Neural cell (in vitro differentiated cells): ENCODE data around the gene GH1. TPM values are rescaled to one million over a fixed set of nuclear protein-coding genes. Genes with fewer than 3 reads are reported as not detected.
A peak's percentile ranks its signal among the peaks of the same experiment; 100 is the strongest.

Experiments
- H2AFZ ChIP-seq: fragments of 200-600, 300-800 bp; sonication (generic), shearing (Covaris generic); 2 replicates; pipeline ENCODE4 v1.6.0; 2014; ENCODE audit warnings: low read depth, mild to moderate bottlenecking, antibody characterized with exemption, low read length, moderate library complexity
- H3F3A ChIP-seq: fragments of 200-600 bp; shearing (Covaris generic); 2 replicates; pipeline ENCODE4 v1.6.1; 2016; ENCODE audit warnings: mild to moderate bottlenecking, moderate library complexity, mixed read lengths, antibody characterized with exemption, low read length; ENCODE audit not compliant: insufficient read depth, poor library complexity, severe bottlenecking
- H3K27ac ChIP-seq: fragments of 200-600, 300-800 bp; sonication (generic), shearing (Covaris generic); 2 replicates; pipeline ENCODE4 v1.5.1; 2014; ENCODE audit warnings: mild to moderate bottlenecking, low read length, moderate library complexity
- H3K27me3 ChIP-seq: fragments of 300-800, 200-600 bp; sonication (generic), shearing (Covaris generic); 2 replicates; pipeline ENCODE4 v1.6.0; 2014; ENCODE audit warnings: mild to moderate bottlenecking, low read depth, low read length, moderate library complexity; ENCODE audit not compliant: insufficient read depth
- H3K36me3 ChIP-seq: fragments of 300-800, 200-600 bp; sonication (generic), shearing (Covaris generic); 2 replicates; pipeline ENCODE4 v1.5.1; 2014; ENCODE audit warnings: mild to moderate bottlenecking, antibody characterized with exemption, low read length, moderate library complexity; ENCODE audit not compliant: insufficient read depth
- H3K4me2 ChIP-seq: fragments of 300-800, 200-600 bp; sonication (generic), shearing (Covaris generic); 2 replicates; pipeline ENCODE4 v1.6.0; 2014; ENCODE audit warnings: mild to moderate bottlenecking, low read length
- H3K4me3 ChIP-seq: fragments of 300-800, 200-600 bp; sonication (generic), shearing (Covaris generic); 2 replicates; pipeline ENCODE4 v1.5.1; 2014; ENCODE audit warnings: mild to moderate bottlenecking, low read length, moderate library complexity
- H3K79me2 ChIP-seq: fragments of 200-600 bp; shearing (Covaris generic); replicated peaks from 2 replicates; pipeline ENCODE4 v1.6.0; 2014; ENCODE audit warnings: mild to moderate bottlenecking, low read length, moderate library complexity; ENCODE audit not compliant: insufficient read depth
- H3K9ac ChIP-seq: fragments of 300-800, 200-600 bp; sonication (generic), shearing (Covaris generic); 2 replicates; pipeline ENCODE4 v1.6.1; 2016; ENCODE audit warnings: mild to moderate bottlenecking, low read length, mixed read lengths
- H3K9me2 ChIP-seq: fragments of 200-600 bp; shearing (Covaris generic); 2 replicates; pipeline ENCODE4 v1.6.1; 2016; ENCODE audit warnings: mild to moderate bottlenecking, low read length, mixed read lengths; ENCODE audit not compliant: insufficient read depth
- H3K9me3 ChIP-seq: fragments of 200-600, 300-800 bp; sonication (generic), shearing (Covaris generic); 2 replicates; pipeline ENCODE4 v1.6.1; 2016; ENCODE audit warnings: mild to moderate bottlenecking, mixed run types, low read length, moderate library complexity, mixed read lengths
- H4K20me1 ChIP-seq: fragments of 200-600 bp; shearing (Covaris generic); 2 replicates; pipeline ENCODE4 v1.6.1; 2016; ENCODE audit warnings: mild to moderate bottlenecking, mixed run types; ENCODE audit not compliant: insufficient read depth
- EP300 ChIP-seq: fragments of 450-650 bp; conservative IDR thresholded peaks from 2 replicates; pipeline ENCODE4 v1.6.1; 2014; ENCODE audit warnings: antibody characterized with exemption, mild to moderate bottlenecking, moderate library complexity; ENCODE audit not compliant: poor library complexity, severe bottlenecking
- EZH2 ChIP-seq: fragments of 200-600, 300-800 bp; shearing (Covaris generic), sonication (generic); IDR thresholded peaks from 2 replicates; pipeline ENCODE4 v1.6.1; 2014; ENCODE audit warnings: antibody characterized with exemption, low read length, borderline replicate concordance, mild to moderate bottlenecking; ENCODE audit not compliant: insufficient read depth, poor library complexity, severe bottlenecking
- MXI1 ChIP-seq: fragments of 450-650 bp; conservative IDR thresholded peaks from 2 replicates; pipeline ENCODE4 v1.6.1; 2014; ENCODE audit warnings: antibody characterized with exemption, mild to moderate bottlenecking; ENCODE audit not compliant: poor library complexity, severe bottlenecking
- POLR2AphosphoS5 ChIP-seq: IDR thresholded peaks from 2 replicates; pipeline ENCODE4 v1.6.1; 2012
- RAD21 ChIP-seq: fragments of 450-650 bp; conservative IDR thresholded peaks from 2 replicates; pipeline ENCODE4 v1.6.1; 2014; ENCODE audit warnings: antibody characterized with exemption, mild to moderate bottlenecking, moderate library complexity
- SMC3 ChIP-seq: fragments of 450-650 bp; conservative IDR thresholded peaks from 2 replicates; pipeline ENCODE4 v1.6.1; 2014; ENCODE audit warnings: antibody characterized with exemption, mild to moderate bottlenecking, moderate library complexity; ENCODE audit not compliant: poor library complexity
- TAF1 ChIP-seq: IDR thresholded peaks from 2 replicates; pipeline ENCODE4 v1.6.1; 2012; ENCODE audit warnings: low read depth
- polyA plus RNA-seq: library from polyadenylated mRNA; depleted of rRNA; stranded (reverse); fragments of >200 nt; gene quantifications from 2 replicates; pipeline ENCODE4 v1.2.3, GENCODE V29; 2014
- TF ChIP-seq, protein P1 (sequence below): IDR thresholded peaks from 2 replicates; pipeline ENCODE4 v1.6.1; 2012; ENCODE audit warnings: borderline replicate concordance
- TF ChIP-seq, protein P2 (sequence below): fragments of 450-650 bp; IDR thresholded peaks from 2 replicates; pipeline ENCODE4 v1.5.1; 2014; ENCODE audit warnings: antibody characterized with exemption, mild to moderate bottlenecking, moderate library complexity; ENCODE audit not compliant: poor library complexity, severe bottlenecking

The GH1 gene
- polyA plus RNA-seq, 1 donor from 2014 or later, result not detected

DNA sequence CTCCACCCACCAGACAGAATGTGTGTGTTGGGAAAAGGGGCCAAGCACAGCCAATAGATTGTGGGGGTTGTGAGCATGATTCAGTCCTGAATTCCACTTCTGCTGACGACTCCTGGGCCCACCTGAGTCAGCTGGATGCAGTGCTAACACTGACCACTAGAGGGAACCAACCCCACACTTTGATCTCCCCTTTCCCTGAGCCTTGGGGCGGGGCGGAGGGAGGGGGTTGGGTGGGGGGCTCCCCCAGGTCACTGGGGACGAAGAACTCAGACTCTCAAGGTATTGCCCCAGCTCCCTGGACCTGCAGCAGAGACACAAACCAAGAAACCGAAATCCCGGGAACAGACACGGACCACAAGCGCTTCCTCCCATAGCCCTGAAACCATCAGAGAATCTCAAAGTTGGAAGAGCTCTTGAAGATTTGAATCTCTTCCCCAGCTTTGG is 7.0 kb downstream of the GH1 start:
- Histone ChIP-seq H3K9me3 (no peaks in the 10 kb centered on the region), H3K79me2 (no peaks in the 10 kb centered on the region), H3K9me2 (no peaks in the 10 kb centered on the region), H3K27me3 (no peaks in the 10 kb centered on the region), H3K27ac (no peak overlapping the region), H2AFZ (no peak overlapping the region), H3K4me3 (no peak overlapping the region), H3K9ac (no peak overlapping the region), H3F3A (no peaks in the 10 kb centered on the region), H4K20me1 (no peaks in the 10 kb centered on the region), H3K4me2 (no peak overlapping the region), H3K36me3 (no peaks in the 10 kb centered on the region)
- TF ChIP-seq MXI1, result no peak
- no peak for TF ChIP-seq TAF1
- TF ChIP-seq, protein P1, sequence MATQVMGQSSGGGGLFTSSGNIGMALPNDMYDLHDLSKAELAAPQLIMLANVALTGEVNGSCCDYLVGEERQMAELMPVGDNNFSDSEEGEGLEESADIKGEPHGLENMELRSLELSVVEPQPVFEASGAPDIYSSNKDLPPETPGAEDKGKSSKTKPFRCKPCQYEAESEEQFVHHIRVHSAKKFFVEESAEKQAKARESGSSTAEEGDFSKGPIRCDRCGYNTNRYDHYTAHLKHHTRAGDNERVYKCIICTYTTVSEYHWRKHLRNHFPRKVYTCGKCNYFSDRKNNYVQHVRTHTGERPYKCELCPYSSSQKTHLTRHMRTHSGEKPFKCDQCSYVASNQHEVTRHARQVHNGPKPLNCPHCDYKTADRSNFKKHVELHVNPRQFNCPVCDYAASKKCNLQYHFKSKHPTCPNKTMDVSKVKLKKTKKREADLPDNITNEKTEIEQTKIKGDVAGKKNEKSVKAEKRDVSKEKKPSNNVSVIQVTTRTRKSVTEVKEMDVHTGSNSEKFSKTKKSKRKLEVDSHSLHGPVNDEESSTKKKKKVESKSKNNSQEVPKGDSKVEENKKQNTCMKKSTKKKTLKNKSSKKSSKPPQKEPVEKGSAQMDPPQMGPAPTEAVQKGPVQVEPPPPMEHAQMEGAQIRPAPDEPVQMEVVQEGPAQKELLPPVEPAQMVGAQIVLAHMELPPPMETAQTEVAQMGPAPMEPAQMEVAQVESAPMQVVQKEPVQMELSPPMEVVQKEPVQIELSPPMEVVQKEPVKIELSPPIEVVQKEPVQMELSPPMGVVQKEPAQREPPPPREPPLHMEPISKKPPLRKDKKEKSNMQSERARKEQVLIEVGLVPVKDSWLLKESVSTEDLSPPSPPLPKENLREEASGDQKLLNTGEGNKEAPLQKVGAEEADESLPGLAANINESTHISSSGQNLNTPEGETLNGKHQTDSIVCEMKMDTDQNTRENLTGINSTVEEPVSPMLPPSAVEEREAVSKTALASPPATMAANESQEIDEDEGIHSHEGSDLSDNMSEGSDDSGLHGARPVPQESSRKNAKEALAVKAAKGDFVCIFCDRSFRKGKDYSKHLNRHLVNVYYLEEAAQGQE, result no peak
- TF ChIP-seq EP300, result no peak
- TF ChIP-seq RAD21, result peak; percentile 43
- TF ChIP-seq SMC3, result peak; percentile 54
- no peak for TF ChIP-seq EZH2
- TF ChIP-seq POLR2AphosphoS5, result no peak
- TF ChIP-seq, protein P2, sequence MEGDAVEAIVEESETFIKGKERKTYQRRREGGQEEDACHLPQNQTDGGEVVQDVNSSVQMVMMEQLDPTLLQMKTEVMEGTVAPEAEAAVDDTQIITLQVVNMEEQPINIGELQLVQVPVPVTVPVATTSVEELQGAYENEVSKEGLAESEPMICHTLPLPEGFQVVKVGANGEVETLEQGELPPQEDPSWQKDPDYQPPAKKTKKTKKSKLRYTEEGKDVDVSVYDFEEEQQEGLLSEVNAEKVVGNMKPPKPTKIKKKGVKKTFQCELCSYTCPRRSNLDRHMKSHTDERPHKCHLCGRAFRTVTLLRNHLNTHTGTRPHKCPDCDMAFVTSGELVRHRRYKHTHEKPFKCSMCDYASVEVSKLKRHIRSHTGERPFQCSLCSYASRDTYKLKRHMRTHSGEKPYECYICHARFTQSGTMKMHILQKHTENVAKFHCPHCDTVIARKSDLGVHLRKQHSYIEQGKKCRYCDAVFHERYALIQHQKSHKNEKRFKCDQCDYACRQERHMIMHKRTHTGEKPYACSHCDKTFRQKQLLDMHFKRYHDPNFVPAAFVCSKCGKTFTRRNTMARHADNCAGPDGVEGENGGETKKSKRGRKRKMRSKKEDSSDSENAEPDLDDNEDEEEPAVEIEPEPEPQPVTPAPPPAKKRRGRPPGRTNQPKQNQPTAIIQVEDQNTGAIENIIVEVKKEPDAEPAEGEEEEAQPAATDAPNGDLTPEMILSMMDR, result peak; percentile 62

GRCh38 chr17:63911041-63911635 is 7.5 kb downstream of the GH1 start, which contains the start of gene CSHL1:
Gene CSHL1 (minus strand): TSS chr17:63911258. CDS start chr17:63911196, 62 bp downstream.
- TF ChIP-seq, protein P1, result no peak
- no peak for TF ChIP-seq EZH2
- TF ChIP-seq SMC3, result no peak
- no peak for TF ChIP-seq EP300
- no peak for TF ChIP-seq RAD21
- no peak for TF ChIP-seq POLR2AphosphoS5
- TF ChIP-seq, protein P2, result no peak
- no peak for TF ChIP-seq MXI1
- TF ChIP-seq TAF1, result no peak
- H3K36me3 ChIP-seq, result no peaks in the 10 kb centered on the region
- no peaks in the 10 kb centered on the region for H3F3A ChIP-seq
- no peaks in the 10 kb centered on the region for H4K20me1 ChIP-seq
- no peak within 1 kb of the TSS for H2AFZ ChIP-seq
- no peak within 1 kb of the TSS for H3K9ac ChIP-seq
- H3K79me2 ChIP-seq, result no peaks in the 10 kb centered on the region
- H3K4me3 ChIP-seq, result no peak within 1 kb of the TSS
- H3K9me3 ChIP-seq, result no peaks in the 10 kb centered on the region
- H3K4me2 ChIP-seq, result no peak within 1 kb of the TSS
- H3K27me3 ChIP-seq, result no peaks in the 10 kb centered on the region
- H3K27ac ChIP-seq, result no peak within 1 kb of the TSS
- no peaks in the 10 kb centered on the region for H3K9me2 ChIP-seq
